ENCODE measurements around the gene HS6ST2. TPM values are rescaled to one million over a fixed set of nuclear protein-coding genes. Genes with fewer than 3 reads are reported as not detected.

Gene HS6ST2
- total RNA-seq, 1 donor from 2014 or later, result 1.1 TPM

DNA sequence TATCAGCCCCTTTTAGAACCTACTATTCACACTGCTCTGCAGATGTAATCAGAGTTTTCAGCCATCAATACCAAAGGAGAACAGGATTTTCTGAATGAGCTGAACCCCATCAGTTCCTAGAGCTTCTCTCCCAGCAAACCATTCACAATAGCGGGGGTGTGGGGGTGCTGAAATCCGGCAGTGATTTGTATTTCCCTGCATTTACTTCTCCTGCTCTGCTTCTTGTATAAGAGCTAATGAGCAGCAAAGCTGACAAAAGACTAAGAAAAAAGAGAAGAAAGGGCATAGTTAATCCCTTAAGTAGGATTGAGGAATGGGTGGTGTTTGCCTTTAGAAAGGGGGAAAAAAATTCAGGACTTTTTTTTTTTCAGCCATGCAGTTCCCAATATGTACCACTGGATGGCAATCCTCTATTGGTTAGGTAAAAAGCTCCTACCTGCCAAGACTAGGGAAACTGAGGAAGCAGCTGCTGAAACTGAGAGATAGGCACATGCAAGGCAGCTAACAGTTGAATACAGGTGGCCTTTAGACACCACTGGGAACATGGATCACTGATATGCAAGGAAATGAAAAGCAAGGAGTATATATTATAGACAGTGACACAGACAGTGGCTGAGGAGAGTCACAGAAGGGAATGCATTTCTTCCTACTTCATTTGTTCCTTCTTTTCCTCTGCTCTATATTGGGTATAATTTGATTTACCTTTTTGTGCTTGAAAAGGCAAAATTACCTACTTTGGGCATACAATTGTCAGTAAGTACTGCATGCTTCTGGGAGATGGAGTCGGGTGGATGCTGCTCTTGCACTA is 217.9 kb downstream of the HS6ST2 start:
- no peak overlapping the region for H3K4me3 Mint-ChIP-seq (ENCODE audit: unreplicated experiment)
- no peak for DNase-seq (ENCODE audit: low spot score)
- no peaks in the 10 kb centered on the region for H3K27me3 Mint-ChIP-seq (ENCODE audit: unreplicated experiment)
- no peak overlapping the region for H3K27ac Mint-ChIP-seq (ENCODE audit: unreplicated experiment)
- H3K36me3 Mint-ChIP-seq (ENCODE audit: low read depth, unreplicated experiment), result no peaks in the 10 kb centered on the region
- TF ChIP-seq, protein P1, sequence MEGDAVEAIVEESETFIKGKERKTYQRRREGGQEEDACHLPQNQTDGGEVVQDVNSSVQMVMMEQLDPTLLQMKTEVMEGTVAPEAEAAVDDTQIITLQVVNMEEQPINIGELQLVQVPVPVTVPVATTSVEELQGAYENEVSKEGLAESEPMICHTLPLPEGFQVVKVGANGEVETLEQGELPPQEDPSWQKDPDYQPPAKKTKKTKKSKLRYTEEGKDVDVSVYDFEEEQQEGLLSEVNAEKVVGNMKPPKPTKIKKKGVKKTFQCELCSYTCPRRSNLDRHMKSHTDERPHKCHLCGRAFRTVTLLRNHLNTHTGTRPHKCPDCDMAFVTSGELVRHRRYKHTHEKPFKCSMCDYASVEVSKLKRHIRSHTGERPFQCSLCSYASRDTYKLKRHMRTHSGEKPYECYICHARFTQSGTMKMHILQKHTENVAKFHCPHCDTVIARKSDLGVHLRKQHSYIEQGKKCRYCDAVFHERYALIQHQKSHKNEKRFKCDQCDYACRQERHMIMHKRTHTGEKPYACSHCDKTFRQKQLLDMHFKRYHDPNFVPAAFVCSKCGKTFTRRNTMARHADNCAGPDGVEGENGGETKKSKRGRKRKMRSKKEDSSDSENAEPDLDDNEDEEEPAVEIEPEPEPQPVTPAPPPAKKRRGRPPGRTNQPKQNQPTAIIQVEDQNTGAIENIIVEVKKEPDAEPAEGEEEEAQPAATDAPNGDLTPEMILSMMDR (IDR thresholded peaks at IDR 0.05; ENCODE audit: unreplicated experiment), result peak; percentile 75
- no peaks in the 10 kb centered on the region for H3K4me1 Mint-ChIP-seq (ENCODE audit: unreplicated experiment)
- H3K9me3 Mint-ChIP-seq (ENCODE audit: unreplicated experiment), result no peaks in the 10 kb centered on the region

- no peak overlapping the region for H3K4me3 Mint-ChIP-seq (ENCODE audit: unreplicated experiment)
- H3K4me1 Mint-ChIP-seq (ENCODE audit: unreplicated experiment), result no peaks in the 10 kb centered on the region
- TF ChIP-seq, protein P1 (IDR thresholded peaks at IDR 0.05; ENCODE audit: unreplicated experiment), result no peak
- H3K9me3 Mint-ChIP-seq (ENCODE audit: unreplicated experiment), result no peaks in the 10 kb centered on the region
- DNase-seq (ENCODE audit: low spot score), result no peak
- no peak overlapping the region for H3K27ac Mint-ChIP-seq (ENCODE audit: unreplicated experiment)
- no peaks in the 10 kb centered on the region for H3K27me3 Mint-ChIP-seq (ENCODE audit: unreplicated experiment)
- H3K36me3 Mint-ChIP-seq (ENCODE audit: low read depth, unreplicated experiment), result no peaks in the 10 kb centered on the region
These were observed 219.5 kb downstream of the HS6ST2 start for GRCh38 chrX:132738951-132739350.

- no peak for DNase-seq (ENCODE audit: low spot score)
- no peak overlapping the region for H3K27ac Mint-ChIP-seq (ENCODE audit: unreplicated experiment)
- H3K4me1 Mint-ChIP-seq (ENCODE audit: unreplicated experiment), result no peaks in the 10 kb centered on the region
- H3K27me3 Mint-ChIP-seq (ENCODE audit: unreplicated experiment), result no peaks in the 10 kb centered on the region
- no peaks in the 10 kb centered on the region for H3K9me3 Mint-ChIP-seq (ENCODE audit: unreplicated experiment)
- H3K36me3 Mint-ChIP-seq (ENCODE audit: low read depth, unreplicated experiment), result no peaks in the 10 kb centered on the region
- no peak overlapping the region for H3K4me3 Mint-ChIP-seq (ENCODE audit: unreplicated experiment)
- TF ChIP-seq, protein P1 (IDR thresholded peaks at IDR 0.05; ENCODE audit: unreplicated experiment), result no peak
These were observed 220.7 kb downstream of the HS6ST2 start for GRCh38 chrX:132737743-132738142.

DNA sequence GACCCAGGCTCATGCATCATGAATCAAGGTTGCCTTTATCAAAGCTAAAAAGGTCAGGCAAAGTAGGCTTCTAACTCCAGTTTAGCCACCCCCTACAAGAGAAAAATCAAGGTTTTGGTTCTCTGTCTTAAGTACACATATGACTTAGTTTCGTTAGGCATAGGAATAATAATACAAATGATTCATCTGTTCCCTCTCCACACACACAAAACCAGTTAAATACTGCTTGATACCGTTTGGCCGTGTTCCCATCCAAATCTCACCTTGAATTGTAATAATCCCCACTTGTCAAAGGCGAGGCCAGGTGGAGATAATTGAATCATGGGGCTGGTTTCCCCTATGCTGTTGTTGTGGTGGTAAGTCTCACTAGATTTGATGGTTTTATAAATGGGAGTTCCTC is 226.2 kb downstream of the HS6ST2 start:
- H3K9me3 Mint-ChIP-seq (ENCODE audit: unreplicated experiment), result no peaks in the 10 kb centered on the region
- H3K27me3 Mint-ChIP-seq (ENCODE audit: unreplicated experiment), result no peaks in the 10 kb centered on the region
- DNase-seq (ENCODE audit: low spot score), result no peak
- H3K4me3 Mint-ChIP-seq (ENCODE audit: unreplicated experiment), result no peak overlapping the region
- no peaks in the 10 kb centered on the region for H3K4me1 Mint-ChIP-seq (ENCODE audit: unreplicated experiment)
- TF ChIP-seq, protein P1 (IDR thresholded peaks at IDR 0.05; ENCODE audit: unreplicated experiment), result no peak
- H3K27ac Mint-ChIP-seq (ENCODE audit: unreplicated experiment), result no peak overlapping the region
- no peaks in the 10 kb centered on the region for H3K36me3 Mint-ChIP-seq (ENCODE audit: low read depth, unreplicated experiment)

GRCh38 chrX:132730726-132731125 is 227.7 kb downstream of the HS6ST2 start:
- no peak for DNase-seq (ENCODE audit: low spot score)
- Mint-ChIP-seq H3K4me3 (ENCODE audit: unreplicated experiment) (no peak overlapping the region), H3K27ac (ENCODE audit: unreplicated experiment) (no peak overlapping the region), H3K4me1 (ENCODE audit: unreplicated experiment) (no peaks in the 10 kb centered on the region), H3K27me3 (ENCODE audit: unreplicated experiment) (no peaks in the 10 kb centered on the region), H3K36me3 (ENCODE audit: low read depth, unreplicated experiment) (no peaks in the 10 kb centered on the region), H3K9me3 (ENCODE audit: unreplicated experiment) (no peaks in the 10 kb centered on the region)
- TF ChIP-seq, protein P1 (IDR thresholded peaks at IDR 0.05; ENCODE audit: unreplicated experiment), result no peak

All from endothelial cell (in vitro differentiated cells).